Peyer's patch (tissue), 4 donors: ENCODE data around the gene ZNF451.

ENCODE experiments used
- CTCF ChIP-seq, 6 experiments: fragments of 450-650 bp in 4 of 6; fragments of 200-600 bp in 2 of 6; sonication (generic) in 1 of 6; IDR thresholded peaks; one replicate each; pipeline ENCODE4 v1.5.1; 2017 to 2019; ENCODE audit warnings: antibody characterized with exemption in 6 of 6, mild to moderate bottlenecking in 3 of 6, moderate library complexity in 1 of 6
- POLR2A ChIP-seq, 2 donors: fragments of 450-650 bp; IDR thresholded peaks; one replicate each; pipeline ENCODE4 v1.5.1; 2017; ENCODE audit warnings: antibody characterized with exemption in 2 of 2, mild to moderate bottlenecking in 2 of 2, moderate library complexity in 2 of 2

DNA sequence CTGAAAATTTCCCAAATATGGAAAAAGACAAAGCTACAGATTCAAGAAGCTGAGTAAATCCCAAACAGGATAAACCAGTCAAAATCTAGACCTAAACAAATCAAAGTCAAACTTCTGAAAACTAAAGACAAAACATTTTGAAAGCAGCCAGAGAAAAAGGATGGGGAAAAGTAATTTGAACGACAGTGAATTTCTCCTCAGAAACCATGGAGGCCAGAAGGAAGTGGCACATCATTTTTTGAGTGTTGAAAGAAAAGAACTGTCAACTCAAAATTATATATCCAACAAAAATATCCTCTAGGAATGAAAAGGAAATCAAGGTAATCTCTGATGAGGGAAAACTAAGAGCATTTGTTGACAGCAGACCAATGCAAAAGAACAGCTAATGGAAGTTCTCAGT is 125.3 kb downstream of the ZNF451 start:
- TF ChIP-seq CTCF (IDR thresholded peaks at IDR 0.05) (no peak), POLR2A (IDR thresholded peaks at IDR 0.05) (no peak)
